GM19395 (cell line): Measurements from ENCODE around the gene CNIH3.

ENCODE experiments used
- ATAC-seq: cut with Tn5 transposase; IDR thresholded peaks from one replicate; pipeline ENCODE4 v1.9.1; 2021; ENCODE audit warnings: mild to moderate bottlenecking, moderate library complexity; ENCODE audit not compliant: unreplicated experiment

Gene CNIH3

GRCh38 chr1:224718470-224719053 lies 102.4 kb downstream of the CNIH3 start:
- no peak for ATAC-seq

GRCh38 chr1:224719716-224720115 lies 103.6 kb downstream of the CNIH3 start:
- ATAC-seq = no peak

- no peak for ATAC-seq
Measured at GRCh38 chr1:224720216-224720615, 104.1 kb downstream of the CNIH3 start.

GRCh38 chr1:224721000-224721399 lies 104.9 kb downstream of the CNIH3 start:
- ATAC-seq = no peak

- ATAC-seq = no peak
Measured at GRCh38 chr1:224722838-224723237, 106.7 kb downstream of the CNIH3 start.

GRCh38 chr1:224724566-224724965 lies 108.4 kb downstream of the CNIH3 start:
- no peak for ATAC-seq

GRCh38 chr1:224726441-224727182 lies 110.5 kb downstream of the CNIH3 start:
- ATAC-seq = no peak

GRCh38 chr1:224727351-224728289 lies 111.5 kb downstream of the CNIH3 start:
- ATAC-seq = no peak

- ATAC-seq = no peak
Measured at GRCh38 chr1:224730540-224730939, 114.4 kb downstream of the CNIH3 start.

GRCh38 chr1:224730965-224731364 lies 114.8 kb downstream of the CNIH3 start:
- no peak for ATAC-seq

- ATAC-seq = no peak
Measured at GRCh38 chr1:224731633-224732032, 115.5 kb downstream of the CNIH3 start.

GRCh38 chr1:224732377-224733026 lies 116.4 kb downstream of the CNIH3 start:
- no peak for ATAC-seq

- peak; percentile 71 for ATAC-seq
Measured at GRCh38 chr1:224733027-224733911, 117.2 kb downstream of the CNIH3 start.

GRCh38 chr1:224734261-224734935 lies 118.3 kb downstream of the CNIH3 start:
- ATAC-seq = no peak

GRCh38 chr1:224735159-224735558 lies 119.0 kb downstream of the CNIH3 start:
- no peak for ATAC-seq

- ATAC-seq = peak; percentile 34
Measured at GRCh38 chr1:224736619-224737352, 120.7 kb downstream of the CNIH3 start.

- no peak for ATAC-seq
Measured at GRCh38 chr1:224737353-224737727, 121.2 kb downstream of the CNIH3 start.

- ATAC-seq = peak; percentile 16
Measured at GRCh38 chr1:224739303-224739996, 123.3 kb downstream of the CNIH3 start.
